ENCODE measurements around the gene KCNIP1.
"Not testable (repeated sequence)": the region's sequence is repeated elsewhere in the genome, so short reads cannot be mapped to it uniquely, and the experiment has no call there.

Gene KCNIP1

DNA sequence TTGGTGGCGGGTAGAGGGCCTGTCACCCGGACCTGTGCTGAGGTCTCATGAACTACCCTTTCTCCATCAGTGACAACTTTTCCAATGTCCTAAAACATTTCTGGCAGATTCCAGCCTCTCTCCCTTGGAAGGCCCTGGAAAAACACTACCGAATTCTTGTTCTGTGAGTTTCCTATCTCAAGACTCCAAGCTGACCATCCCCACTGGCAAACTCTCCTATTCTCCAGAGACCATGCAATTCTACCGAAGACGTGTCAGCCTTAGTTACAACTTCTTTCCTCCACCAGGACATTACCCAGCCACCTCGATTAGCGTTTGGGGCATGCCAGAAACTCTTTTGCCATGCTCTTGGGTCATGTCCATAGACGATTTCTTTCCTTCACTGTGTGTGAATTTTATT is 252.9 kb downstream of the KCNIP1 start:
- no peak for DNase-seq

DNA sequence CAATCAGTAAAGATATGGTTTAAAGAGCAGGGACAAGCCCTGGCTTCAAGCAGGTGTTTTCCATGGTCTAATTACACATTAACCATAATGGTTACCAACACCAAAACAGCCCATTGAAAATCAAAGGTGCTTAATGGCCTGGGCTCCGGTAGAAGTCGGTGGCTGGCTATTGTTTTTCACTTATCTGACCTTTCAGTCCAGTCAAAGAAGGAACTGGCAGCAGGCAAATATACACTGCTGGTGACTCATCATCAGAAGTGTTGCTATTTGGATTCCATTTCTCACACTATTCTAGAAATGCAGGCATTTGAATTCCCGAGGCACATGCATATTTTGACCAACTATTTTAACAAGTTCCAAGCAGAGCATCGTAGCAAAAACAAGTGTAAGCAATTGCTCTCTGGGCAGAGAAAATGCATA is 253.4 kb downstream of the KCNIP1 start:
- DNase-seq = no peak

DNA sequence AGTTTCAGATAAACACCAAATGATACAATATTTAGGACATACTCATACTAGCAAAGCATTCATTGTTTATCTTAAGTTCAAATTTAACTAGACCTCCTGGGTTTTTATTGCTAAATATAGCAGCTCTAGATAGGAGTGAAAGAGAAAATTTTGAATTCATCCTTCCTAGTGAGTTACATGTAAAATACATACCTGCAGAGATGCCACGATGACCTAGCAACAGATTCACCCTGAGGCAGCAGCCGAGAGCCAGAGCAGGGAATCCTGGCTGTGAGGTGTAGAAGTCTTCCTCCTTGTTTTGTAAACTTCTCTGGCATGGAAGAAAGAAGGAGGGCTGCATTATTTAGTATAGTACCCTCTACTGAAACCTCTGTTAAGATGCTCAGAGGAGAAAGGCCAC is 253.8 kb downstream of the KCNIP1 start:
- no peak for DNase-seq

DNA sequence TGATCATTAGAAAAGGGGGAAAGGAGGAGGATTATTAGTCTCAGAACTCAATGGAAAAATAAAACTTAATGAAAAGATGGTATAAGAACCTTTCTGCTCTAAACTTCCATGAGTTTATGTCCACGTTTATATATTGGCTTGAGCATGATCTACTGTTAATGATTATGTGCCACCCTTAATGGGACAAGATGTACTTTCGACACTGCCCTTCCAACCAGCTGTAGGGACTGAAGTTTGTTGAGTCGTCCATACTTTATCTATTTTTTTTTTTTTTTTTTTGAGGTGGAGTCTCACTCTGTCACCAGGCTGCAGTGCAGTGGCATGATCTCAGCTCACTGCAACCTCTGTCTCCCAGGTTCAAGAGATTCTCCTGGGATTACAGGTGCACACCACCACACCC is 254.7 kb downstream of the KCNIP1 start:
- no peak for DNase-seq

DNA sequence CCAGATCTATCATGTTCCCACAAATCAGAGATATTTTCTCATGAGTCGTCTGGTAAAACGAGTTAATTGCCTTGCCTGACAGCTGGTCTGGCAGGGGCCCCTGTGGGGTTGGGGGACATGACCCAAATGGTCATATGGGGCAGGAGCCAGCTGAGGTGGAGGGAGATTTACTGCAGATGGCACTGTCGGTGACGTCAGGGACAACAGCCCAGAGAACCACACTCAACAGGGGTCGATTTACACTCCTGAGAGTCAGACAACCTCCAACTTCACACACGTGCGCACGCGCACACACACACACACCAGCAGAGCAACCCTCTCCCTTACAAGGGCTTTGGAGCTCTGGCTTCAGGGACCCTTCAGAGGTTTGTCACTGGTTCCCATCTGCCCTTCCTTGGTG is 256.3 kb downstream of the KCNIP1 start:
- DNase-seq = peak; percentile 35

DNA sequence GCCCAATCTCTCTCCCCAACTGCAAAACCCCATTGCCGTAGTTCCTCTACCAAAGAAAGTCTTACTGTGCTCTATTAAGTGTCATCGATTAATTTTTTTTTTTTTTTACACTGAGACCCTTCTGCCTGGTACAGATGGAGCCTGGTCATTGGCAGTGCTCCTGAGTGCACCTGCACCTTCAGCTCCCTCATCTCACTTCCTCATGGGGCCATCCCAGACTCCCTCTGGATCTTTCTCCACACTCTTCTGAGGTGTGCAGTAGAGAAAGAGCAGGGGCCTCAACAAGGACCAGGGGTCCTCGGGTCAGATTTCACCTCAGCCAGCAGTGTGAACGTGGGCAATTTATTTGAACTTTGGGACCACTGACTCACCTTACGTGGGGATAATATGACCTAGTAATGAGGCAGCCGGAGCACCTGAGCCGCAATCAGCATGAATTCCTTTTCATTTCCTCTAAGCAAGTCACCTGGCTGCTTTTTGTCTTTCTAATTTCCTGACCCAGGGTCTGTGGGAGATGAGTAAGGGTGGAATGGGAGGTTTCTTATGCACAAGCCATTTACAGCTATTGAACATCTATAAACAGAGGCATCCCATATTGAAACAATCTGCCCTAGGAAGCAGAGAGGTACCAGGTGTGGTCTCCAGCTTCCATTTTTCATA is 257.4 kb downstream of the KCNIP1 start:
- DNase-seq = no peak

DNA sequence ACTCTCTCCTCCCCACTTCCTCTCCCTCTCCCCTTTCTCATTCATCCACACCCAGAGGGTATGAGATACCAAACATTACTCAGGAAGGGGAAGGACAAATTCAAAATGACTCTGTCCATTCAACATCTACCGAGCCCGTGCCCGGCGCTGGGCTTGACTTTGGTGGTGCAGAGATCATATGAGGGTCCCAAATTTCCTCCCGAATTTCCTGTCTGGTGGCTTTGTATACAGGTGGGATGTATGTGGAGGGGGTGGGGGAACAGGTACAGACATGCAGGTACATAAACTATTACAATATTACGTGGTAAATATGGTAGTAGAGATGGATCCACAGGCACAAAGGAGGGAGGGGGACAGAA is 257.9 kb downstream of the KCNIP1 start:
- DNase-seq = no peak

DNA sequence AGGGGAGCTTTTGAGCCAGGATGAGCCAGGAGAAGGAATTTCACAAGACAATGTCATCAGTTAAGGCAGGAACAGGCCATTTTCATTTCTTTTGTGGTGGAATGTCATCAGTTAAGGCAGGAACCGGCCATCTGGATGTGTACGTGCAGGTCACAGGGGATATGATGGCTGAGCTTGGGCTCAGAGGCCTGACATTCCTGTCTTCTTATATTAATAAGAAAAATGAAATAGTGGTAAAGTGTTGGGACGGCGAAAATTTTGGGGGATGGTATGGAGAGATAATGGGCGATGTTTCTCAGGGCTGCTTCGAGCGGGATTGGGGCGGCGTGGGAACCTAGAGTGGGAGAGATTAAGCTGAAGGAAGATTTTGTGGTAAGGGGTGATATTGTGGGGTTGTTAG is 258.5 kb downstream of the KCNIP1 start:
- DNase-seq = not testable (repeated sequence)

DNA sequence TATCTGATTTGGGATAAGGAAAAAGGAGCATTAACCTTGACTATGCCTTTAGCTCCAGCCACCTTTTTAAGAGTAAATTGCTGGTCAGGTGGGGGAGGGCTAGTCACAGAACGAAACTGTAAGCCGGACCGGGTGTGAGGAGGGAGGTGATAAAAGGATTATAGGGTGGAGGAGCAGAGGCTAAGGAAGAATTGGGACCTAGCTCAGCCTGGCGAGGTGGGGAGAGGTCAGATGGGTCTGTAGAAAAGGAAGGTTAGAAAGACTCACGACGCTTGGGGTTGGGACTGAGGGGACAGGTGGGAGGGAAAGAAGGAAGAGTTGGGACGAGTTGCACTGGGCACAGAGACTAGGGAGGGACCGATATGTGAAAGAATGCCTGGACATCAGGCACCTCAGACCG is 262.0 kb downstream of the KCNIP1 start:
- not testable (repeated sequence) for DNase-seq

DNA sequence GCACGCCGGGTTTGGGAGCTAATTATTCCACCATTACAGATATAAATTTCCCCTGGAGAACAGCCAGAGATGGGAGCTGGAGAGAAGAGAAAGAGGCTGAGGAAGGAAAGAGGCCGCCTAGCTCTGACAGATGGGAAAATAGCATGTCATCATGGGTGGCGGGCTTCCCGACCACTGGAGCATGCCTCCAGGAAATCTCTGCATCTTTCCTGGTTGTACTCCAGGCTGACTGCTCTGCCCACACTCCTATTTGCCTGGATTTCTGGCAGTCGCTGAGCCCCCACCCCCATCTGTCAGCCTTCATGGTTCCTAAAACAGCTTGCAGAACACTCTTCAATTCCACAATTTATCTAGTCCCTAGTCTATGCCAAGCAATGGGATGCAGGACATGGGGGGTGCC is 265.4 kb downstream of the KCNIP1 start:
- DNase-seq = peak; percentile 95

DNA sequence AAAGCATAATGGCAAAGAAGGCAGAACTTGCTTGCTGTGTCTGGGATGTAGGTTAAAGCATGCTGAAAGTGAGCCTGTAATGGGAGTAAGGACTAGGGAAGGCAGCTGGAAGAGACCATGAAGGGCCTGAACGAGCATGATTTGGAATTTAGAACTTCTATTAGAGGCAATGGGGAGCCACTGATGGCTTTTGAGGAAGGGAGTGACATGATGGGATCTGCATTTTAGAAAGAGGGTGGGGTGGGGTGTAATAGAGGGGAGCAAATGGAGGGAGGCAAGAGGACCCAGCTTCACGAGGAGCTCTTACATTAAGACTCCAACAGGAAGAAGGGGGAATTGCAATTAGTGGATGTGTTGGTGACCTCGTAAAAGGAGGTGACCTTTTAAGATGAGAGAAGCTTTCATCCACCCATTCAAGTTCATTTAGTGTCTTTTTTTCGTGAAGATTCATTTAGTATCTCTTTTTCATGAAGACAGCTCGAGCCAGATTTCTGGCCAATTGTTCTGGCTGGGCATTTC is 266.1 kb downstream of the KCNIP1 start:
- no peak for DNase-seq

DNA sequence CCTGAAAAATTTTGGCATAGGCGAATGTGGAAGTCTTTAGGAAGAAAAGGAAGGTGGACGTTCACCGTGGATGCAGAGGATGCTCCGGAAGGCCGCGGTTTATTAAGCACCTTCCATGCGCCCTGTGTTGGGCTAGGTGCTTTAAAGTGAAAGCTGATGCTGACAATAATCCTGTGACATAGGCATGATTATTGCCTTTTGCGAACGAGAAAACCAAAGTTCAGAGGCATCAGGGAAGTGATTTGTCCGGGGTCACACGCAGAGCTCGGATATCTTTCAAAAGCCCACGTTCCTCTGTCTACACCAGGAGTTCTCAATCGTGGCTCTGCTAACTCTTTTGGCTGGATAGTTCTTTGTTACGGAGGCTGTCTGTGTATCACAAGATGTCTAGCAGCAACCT is 267.7 kb downstream of the KCNIP1 start:
- DNase-seq = no peak

DNA sequence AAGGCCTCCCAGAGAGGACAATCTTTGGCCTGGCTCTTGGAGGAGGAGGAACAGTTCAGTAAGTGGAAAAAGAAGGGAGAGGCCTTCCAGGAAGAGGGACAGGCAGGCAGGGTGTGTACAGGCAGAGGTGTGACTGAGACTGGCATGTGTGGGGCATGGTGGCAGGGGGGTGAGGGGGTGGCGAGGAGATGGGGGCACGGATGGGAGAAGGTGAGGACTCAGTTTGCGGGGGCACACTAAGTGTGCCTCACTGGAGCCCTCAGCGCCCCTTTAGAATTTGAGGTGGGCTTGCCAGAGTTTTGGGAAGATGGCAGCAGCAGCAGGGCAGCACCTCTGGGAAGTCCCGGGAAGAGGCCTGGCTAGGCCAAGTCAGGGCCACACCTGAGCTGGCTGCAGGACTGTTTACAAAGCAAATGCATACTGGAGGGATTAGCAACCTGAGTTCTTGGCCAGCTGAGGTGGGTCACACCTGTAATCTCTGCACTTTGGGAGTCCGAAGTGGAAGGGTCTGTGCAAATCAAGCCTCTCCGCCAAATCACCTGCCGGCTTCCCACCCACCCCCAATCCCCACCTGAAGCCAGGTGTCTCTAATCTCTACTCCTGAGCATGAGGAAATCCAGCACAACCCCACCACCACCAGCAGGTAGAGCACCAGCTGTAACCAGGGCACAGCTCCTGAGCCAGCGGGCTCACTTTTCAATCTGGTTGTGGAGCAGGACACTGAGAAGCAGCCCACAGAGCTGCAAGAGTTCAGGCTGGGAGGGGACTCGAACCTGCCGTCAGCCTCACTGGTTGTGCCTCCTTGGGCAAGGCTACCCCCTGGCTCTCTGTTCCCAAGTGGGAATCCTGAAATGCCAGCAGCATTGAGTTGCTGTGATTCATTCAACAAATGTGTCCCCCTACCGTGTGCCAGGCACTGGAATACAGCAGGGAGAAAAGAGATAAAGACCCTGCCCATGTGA is 269.5 kb downstream of the KCNIP1 start:
- DNase-seq = no peak

DNA sequence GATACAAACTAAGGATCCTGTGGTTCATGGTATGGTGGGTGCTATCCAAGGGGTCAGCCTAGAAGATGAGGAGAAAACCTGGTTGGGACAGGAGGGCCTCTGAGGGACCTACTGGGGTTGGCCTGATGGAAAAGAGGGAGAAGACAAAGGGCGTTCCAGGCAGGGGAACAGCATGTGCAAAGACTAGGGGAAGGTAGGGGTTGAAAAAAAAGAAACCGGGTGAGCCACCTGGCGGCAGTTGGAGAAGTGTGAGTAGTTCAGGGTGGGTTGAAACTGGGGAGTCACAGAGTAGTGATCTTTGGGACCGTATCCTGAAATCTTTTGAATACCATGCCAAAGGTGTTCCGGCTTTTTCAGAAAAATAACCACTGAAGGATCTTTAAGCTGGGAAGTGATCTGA is 271.0 kb downstream of the KCNIP1 start:
- DNase-seq = no peak

DNA sequence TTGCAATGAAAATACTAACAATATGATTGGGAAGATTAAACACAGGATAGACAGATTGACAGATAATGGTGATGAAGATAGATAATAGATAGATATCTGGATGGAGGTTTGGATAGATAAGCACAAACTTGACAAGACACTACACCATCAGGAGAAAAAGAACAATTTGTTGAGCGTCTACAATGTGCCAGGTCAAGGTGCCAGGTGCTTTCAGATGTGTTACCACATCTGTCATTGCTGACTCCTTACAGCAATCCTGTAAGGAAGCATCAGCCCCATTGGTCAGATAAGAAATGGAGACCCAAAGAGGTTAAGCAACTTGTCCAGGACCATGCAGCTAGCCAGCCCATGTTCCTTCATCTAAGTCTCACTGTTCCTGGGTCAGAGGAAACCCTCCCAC is 278.1 kb downstream of the KCNIP1 start:
- DNase-seq = no peak

DNA sequence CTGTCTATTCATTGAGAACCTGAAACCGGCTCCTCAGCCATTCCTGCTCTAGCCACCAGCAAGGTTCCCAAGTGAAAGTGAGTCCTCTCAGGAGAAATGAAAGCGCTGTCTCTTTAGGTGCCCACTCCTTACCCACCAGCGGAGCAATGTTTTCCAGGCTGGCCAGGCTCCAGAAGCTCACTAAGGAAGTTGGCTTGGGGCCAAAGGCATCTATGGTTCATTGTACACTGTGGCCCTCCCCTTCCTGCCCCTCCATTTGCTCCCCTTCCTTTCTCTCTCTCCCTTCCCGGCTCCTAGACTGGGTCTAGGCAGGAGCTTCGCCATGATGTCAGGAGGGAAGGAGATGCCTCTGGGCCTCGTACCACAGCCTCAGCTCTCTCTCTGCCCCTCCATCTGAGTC is 278.6 kb downstream of the KCNIP1 start:
- peak; percentile 28 for DNase-seq

DNA sequence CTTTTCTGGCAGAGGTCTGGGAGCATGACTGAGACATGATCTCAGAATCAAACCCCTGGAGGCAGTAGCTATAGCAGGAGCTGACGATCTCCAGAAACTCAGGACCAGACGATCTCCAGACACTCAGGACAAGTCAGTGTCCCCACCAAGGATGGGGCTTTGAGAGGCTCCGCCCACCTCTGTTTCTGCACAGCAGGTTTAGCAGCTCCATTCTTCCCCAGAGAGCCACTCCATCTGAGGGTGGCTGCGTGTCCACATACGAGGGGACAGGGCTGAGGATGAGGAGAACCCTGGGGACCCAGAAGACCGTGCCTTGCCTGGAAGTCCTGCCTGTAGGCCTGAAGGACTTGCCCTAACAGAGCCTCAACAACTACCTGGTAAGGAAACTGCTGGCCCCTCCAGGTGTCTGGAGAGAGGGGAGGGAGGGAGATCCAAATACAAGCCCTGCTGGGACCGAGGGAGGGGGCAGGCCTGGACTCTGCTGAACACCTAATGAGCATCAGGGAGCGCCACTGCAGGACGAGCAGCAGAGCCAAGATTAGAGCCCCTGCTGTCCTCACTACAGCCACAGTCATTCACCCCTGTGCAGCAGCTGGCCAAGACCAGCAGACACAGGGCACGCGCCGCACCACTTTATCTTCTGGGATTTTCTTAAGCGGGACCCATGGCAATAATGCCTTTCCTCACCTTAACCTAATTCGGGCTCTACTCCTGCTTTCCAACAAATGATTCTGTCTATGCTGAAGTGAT is 279.9 kb downstream of the KCNIP1 start, which contains the start of gene GABRP:
Gene GABRP, plus strand, starts transcription at position 228 of the 750 bp plus-strand sequence. CDS start 4,891 bp downstream, outside the sequence.
- DNase-seq = no peak

DNA sequence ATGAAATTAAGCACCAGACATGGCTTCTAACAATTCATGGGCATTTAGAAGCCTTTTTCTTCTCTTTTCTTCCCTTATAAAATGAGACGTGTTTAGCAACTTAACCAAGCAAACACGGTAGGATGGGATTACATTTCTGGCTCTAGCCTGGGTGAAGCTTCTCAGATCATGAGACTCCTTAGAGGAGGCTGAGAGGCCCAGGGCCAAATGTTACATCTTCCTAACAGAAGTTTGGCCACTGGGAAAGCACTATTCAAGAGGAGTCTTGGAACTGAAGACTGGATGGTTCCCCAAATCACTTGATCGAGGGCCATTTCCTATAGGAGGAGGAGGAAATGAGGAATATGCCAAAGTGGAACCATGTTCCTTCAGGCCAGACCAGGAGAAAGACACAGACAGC is 281.6 kb downstream of the KCNIP1 start:
- no peak for DNase-seq

All from NCI-H1694 treated with DMSO at 0.1 percent for 48 hours (cell line).